Pancreas (tissue), 10 donors: ENCODE results near the gene IGSF3. TPM values are rescaled to one million over a fixed set of nuclear protein-coding genes. Genes with fewer than 3 reads are reported as not detected.

ENCODE experiments used
- ATAC-seq, 4 donors: fragments of 200-7000 bp; cut with Tn5 transposase; one replicate each; pipeline versions ENCODE4 v1.8.0 to v1.9.1; 2020; ENCODE audit warnings: mild to moderate bottlenecking in 4 of 4, moderate library complexity in 4 of 4
- DNase-seq, 6 donors: peaks; one replicate each; pipeline ENCODE4 v3.0.0-alpha.2; 2020
- FAIRE-seq: peaks from 2 replicates; lab custom pipeline; 2012; peaks lifted over from hg19 to GRCh38; lab: Jason Lieb, UNC
- H3K27ac ChIP-seq, 4 donors: fragments of 200-600 bp; sonication (generic); 1 replicate in 3 of 4; 2 replicates in 1 of 4; pipeline versions ENCODE4 v1.5.0 to v1.8.0; 2020
- H3K27me3 ChIP-seq, 4 donors: fragments of 200-600 bp; one replicate each; pipeline ENCODE4 v1.8.0; 2021
- H3K36me3 ChIP-seq, 3 donors: fragments of 200-600 bp; sonication (generic) in 1 of 3; one replicate each; pipeline versions ENCODE4 v1.5.0 to v1.8.0; 2020 to 2021
- H3K4me1 ChIP-seq, 3 donors: fragments of 200-600 bp; one replicate each; pipeline ENCODE4 v1.8.0; 2021
- H3K4me3 ChIP-seq, 4 donors: fragments of 200-600 bp; sonication (generic) in 2 of 4; one replicate each; pipeline versions ENCODE4 v1.5.0 to v1.8.0; 2020 to 2021
- H3K9me3 ChIP-seq, 4 donors: fragments of 200-600 bp; one replicate each; pipeline ENCODE4 v1.8.0; 2021
- WGBS, 2 donors: extraction: QIAGEN DNeasy Blood & Tissue Kit; methylation state at CpG; one replicate each; pipeline ENCODE4 v1.1.7; 2013; 5-methylcytosine and 5-hydroxymethylcytosine counted together
- intact Hi-C, 3 donors: fragments of 100-400 bp; cut with DNase I; formaldehyde crosslinking; loops; one replicate each; pipeline versions ENCODE4 v1.11.1 to v1.14.2; 2022
- polyA plus RNA-seq, 2 donors: library from polyadenylated mRNA; stranded (reverse); fragments of 200-250 nt; gene quantifications; one replicate each; pipeline ENCODE4 v1.2.3, GENCODE V29; 2013
- total RNA-seq, 6 donors: library from RNA; stranded (reverse); fragmentation: NEBNext Ultra II Directional in 4 of 6; extraction: Animal tissue kit (Norgen Biotek cat#: 25700) in 4 of 6; gene quantifications; one replicate each; pipeline versions ENCODE4 v1.2.1 to v1.2.4, GENCODE V29; 2021 to 2023
- TF ChIP-seq, protein P1 (sequence below), 4 donors: fragments of 200-600 bp; sonication (generic) in 3 of 4; IDR thresholded peaks; one replicate each; pipeline versions ENCODE4 v1.5.0 to v1.8.0; 2021; ENCODE audit warnings: antibody characterized with exemption in 4 of 4
- donor health status: healthy with polysubstance abuse.
- donor health status: DM: no; HTN: no; CAD: no; lungs with moderate emphysema.
- donor health status: DM: no; HTN: no; CAD: no.
- donor health status: control.
- donor health status: control.
- donor health status: Bipolar disorder and iron deficiency.
- donor health status: DM: yes; HTN: yes; CAD: no.
- donor health status: DM: no; HTN: no; CAD: no.
- donor health status: DM: no; HTN: no; CAD: no.
- donor health status: DM: yes; HTN: yes; CAD: no.

Gene IGSF3
- total and polyA plus RNA-seq, 8 donors: 1.8 to 10.5 (median 2.7) TPM

DNA sequence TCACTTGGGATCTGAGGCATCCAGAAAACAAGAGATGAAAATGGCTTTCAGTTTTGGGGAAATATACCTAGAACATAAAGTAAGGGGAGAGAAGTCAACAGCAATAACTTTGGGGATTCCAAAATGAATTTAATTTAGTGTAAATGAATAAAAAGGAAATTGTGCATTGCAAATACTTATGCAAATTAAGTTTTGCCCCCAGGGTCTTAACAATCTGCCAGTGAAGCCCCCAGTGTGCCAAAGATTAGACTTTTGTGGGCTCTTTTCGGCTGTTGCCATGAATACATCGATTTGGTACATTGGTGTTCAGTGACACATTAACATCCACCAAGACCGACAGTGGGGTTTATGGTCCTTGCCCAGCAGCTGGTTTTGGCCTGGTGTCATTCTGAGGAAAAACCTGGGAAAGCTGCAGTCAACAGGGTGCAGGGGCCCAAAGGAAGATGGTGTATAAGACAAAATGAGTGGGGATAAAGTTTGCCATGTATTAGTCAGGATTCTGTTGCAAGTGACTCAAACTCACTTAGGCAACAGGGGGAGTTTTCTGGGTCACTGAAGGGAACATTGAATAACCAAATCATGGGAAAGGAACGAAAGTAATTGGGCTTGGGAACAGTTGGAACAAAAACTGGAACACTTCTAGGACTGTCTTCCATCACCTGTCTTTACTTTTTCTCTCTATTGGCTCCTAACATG lies 30.2 kb upstream of the IGSF3 start:
- Histone ChIP-seq H3K27ac (no peak overlapping the region), H3K9me3 (no peaks in the 10 kb centered on the region), H3K4me3 (no peak overlapping the region), H3K4me1 (no peaks in the 10 kb centered on the region), H3K27me3 (no peaks in the 10 kb centered on the region), H3K36me3 (no peaks in the 10 kb centered on the region)
- 71 to 78% methylated on average over 4 of the region's 4 CpGs for WGBS, 2 donors
- ATAC-seq (no peak), DNase-seq (no peak), FAIRE-seq (no peak)
- intact Hi-C loops: no loop called here
- TF ChIP-seq, protein P1, sequence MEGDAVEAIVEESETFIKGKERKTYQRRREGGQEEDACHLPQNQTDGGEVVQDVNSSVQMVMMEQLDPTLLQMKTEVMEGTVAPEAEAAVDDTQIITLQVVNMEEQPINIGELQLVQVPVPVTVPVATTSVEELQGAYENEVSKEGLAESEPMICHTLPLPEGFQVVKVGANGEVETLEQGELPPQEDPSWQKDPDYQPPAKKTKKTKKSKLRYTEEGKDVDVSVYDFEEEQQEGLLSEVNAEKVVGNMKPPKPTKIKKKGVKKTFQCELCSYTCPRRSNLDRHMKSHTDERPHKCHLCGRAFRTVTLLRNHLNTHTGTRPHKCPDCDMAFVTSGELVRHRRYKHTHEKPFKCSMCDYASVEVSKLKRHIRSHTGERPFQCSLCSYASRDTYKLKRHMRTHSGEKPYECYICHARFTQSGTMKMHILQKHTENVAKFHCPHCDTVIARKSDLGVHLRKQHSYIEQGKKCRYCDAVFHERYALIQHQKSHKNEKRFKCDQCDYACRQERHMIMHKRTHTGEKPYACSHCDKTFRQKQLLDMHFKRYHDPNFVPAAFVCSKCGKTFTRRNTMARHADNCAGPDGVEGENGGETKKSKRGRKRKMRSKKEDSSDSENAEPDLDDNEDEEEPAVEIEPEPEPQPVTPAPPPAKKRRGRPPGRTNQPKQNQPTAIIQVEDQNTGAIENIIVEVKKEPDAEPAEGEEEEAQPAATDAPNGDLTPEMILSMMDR (IDR thresholded peaks at IDR 0.05): no peak

DNA sequence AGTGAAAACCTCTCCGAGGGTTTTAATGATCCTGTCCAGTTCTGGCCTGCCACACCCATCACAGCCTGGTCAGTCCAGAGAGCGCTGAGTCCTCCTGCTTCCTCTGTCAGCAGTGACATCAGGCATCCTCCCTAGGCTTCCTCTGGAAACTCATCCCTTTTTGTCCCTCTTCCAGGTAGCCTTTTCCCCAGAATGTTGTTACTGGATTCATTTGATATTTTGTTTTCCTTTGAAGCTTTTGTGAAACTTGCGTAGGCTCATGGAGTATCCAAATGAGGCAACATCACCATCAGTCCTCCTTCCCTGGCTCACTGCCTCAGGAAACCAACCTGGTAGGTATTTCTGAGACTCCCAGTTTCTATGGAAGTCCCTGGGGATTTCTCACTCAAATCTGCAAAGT lies 27.0 kb upstream of the IGSF3 start:
- no peak for DNase-seq
- no peak for ATAC-seq
- no peak for FAIRE-seq

DNA sequence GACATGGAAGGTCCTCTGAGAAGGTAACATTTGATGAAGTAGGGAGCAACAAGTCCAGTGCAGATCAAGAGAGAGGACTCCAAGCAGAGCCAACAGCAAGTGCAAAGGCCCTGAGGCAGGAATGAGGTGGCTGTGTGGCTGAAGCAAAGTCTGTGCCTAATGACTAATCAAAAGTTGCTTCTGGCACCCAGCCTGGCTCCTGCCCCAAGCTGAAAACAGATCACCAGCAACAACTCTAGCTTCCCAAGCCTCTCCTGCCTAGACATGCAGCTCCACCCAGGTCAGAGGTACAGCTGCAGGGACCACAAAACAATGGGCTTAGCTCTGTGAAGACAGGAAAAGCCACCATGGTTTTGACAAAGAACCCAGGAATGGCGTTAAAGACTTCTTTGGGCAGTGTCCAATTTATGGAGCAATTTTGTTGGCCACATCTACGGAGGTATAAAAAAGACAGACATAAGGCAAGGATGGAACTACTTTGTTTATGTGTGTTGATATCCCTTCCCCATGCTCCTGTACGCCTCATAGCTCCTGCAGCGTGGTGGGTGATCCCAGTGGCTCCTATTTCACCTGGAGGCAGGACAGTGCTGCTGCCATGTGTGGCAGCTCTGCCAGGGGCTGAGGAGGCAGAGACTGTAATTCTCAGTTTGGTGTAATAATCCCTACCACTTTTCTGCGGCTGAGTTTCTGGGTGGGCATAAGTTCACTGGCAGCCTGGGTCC lies 26.4 kb upstream of the IGSF3 start:
- TF ChIP-seq, protein P1 (IDR thresholded peaks at IDR 0.05): no peak
- no peaks in the 10 kb centered on the region for H3K9me3 ChIP-seq
- peak in 1 of 4 donors; percentile 38 for ATAC-seq
- intact Hi-C loops: no loop called here
- no peak overlapping the region for H3K4me3 ChIP-seq
- DNase-seq: no peak
- H3K4me1 ChIP-seq: no peaks in the 10 kb centered on the region
- H3K27ac ChIP-seq: no peak overlapping the region
- 84 to 91% methylated on average over 5 of the region's 5 CpGs for WGBS, 2 donors
- no peak for FAIRE-seq
- no peaks in the 10 kb centered on the region for H3K36me3 ChIP-seq
- no peaks in the 10 kb centered on the region for H3K27me3 ChIP-seq

More for the DNA sequence above, 27.0 kb upstream of the IGSF3 start:
- Histone ChIP-seq H3K27me3 (no peaks in the 10 kb centered on the region), H3K9me3 (no peaks in the 10 kb centered on the region), H3K4me1 (no peaks in the 10 kb centered on the region), H3K27ac (no peak overlapping the region), H3K36me3 (no peaks in the 10 kb centered on the region), H3K4me3 (no peak overlapping the region)
- TF ChIP-seq, protein P1 (IDR thresholded peaks at IDR 0.05): no peak
- WGBS, 2 donors: 91 to 92% methylated on average over 3 of the region's 3 CpGs
- intact Hi-C loops: no loop called here

DNA sequence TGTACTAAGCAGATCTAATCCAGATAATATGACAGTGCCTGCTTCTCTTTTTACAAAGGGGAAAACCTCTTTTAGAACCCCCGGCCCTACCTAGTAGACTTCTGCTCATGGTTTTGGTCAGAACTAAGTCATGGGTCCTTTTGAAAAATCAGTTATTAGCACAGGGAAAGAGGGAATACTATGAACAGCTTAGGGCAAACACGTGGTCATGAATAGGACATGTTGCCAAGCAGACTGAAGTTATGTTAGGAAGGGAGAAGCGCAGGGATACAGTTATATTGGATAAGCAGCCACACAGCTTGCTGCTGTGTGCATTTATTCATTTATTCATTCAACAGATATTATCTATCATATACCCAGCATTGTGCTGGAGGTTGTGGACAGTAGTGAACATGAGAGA lies 25.3 kb upstream of the IGSF3 start:
- intact Hi-C loops: no loop called here
- H3K27ac ChIP-seq: no peak overlapping the region
- no peaks in the 10 kb centered on the region for H3K27me3 ChIP-seq
- DNase-seq (no peak), FAIRE-seq (no peak), ATAC-seq (no peak)
- no peaks in the 10 kb centered on the region for H3K9me3 ChIP-seq
- no peaks in the 10 kb centered on the region for H3K36me3 ChIP-seq
- 75 to 80% methylated on average over 3 of the region's 3 CpGs for WGBS, 2 donors
- TF ChIP-seq, protein P1 (IDR thresholded peaks at IDR 0.05): no peak
- no peak overlapping the region for H3K4me3 ChIP-seq
- H3K4me1 ChIP-seq: no peaks in the 10 kb centered on the region
